ENCODE measurements around the gene UBE2QL1.

Gene UBE2QL1

DNA sequence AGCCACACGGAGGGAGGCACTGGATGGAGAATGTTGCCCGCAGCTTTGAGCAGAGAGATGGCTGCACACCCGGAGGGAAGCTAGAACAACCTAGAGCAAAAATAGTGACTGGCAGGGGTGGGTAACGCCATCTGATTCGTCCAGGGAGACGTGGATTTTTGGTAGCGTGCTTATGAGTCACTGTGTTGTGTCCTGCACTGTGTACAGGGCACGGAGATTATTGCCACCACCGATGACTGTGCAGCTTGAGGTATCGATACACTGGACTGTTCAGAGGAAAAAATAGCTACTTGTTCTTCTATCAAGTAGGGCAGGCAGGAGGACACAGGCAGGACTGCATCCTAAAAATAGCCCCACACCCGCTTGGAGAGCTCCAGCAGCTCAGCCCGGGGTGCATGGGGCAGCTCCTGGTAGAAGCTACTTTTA, 6.0 kb downstream of the UBE2QL1 start:
- no peak overlapping the region for H3K9ac ChIP-seq (ENCODE audit: insufficient read length)
- H3K9me3 ChIP-seq (ENCODE audit: low read depth, low read length): no peaks in the 10 kb centered on the region
- no peak for TF ChIP-seq EZH2 (IDR thresholded peaks at IDR 0.05)
- no peak for TF ChIP-seq POLR2AphosphoS5 (IDR thresholded peaks at IDR 0.05; ENCODE audit: borderline replicate concordance, low read depth, low read length)
- no peak for TF ChIP-seq FOXP2 (optimal IDR thresholded peaks at IDR 0.05; ENCODE audit: control extremely low read depth, extremely low read length, insufficient read depth)
- no peak overlapping the region for H3K4me3 ChIP-seq
- DNase-seq (ENCODE audit: low read depth, low spot score): no peak
- no peak overlapping the region for H3K27ac ChIP-seq
- no peaks in the 10 kb centered on the region for H3K36me3 ChIP-seq (ENCODE audit: insufficient read depth, low read length)

DNA sequence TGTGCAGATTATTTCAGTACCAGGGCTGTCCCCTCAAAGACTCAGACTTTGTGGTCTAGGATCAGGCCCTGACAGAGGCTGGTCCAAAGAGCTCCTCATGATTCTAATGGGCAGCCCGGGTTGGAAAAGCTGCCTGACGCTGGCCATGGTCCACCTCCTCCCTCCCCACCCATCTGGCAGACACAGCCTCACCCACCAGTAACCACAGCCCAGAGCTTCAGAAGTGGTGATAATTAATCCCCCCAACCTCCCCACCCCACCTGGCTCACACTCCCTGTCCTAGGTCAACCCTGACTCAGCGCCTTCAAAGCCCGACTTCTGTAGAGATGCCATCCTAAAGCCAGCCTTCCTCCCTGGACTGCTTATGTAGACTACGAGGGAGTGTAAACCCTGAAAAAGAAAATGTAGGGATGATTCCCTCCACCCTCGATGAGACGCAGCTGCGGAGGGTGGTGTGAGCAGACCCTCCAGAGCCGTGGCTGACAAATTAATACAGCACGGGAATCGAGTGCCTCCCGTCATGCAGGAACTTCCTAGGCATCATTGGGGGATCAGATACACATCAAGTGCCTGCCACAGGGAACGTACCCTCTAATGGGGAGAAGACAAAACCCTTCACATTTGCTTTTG, 7.0 kb downstream of the UBE2QL1 start:
- no peak overlapping the region for H3K27ac ChIP-seq
- H3K36me3 ChIP-seq (ENCODE audit: insufficient read depth, low read length): no peaks in the 10 kb centered on the region
- DNase-seq (ENCODE audit: low read depth, low spot score): no peak
- H3K9ac ChIP-seq (ENCODE audit: insufficient read length): no peak overlapping the region
- no peak for TF ChIP-seq EZH2 (IDR thresholded peaks at IDR 0.05)
- no peak for TF ChIP-seq FOXP2 (optimal IDR thresholded peaks at IDR 0.05; ENCODE audit: control extremely low read depth, extremely low read length, insufficient read depth)
- no peak for TF ChIP-seq POLR2AphosphoS5 (IDR thresholded peaks at IDR 0.05; ENCODE audit: borderline replicate concordance, low read depth, low read length)
- no peaks in the 10 kb centered on the region for H3K9me3 ChIP-seq (ENCODE audit: low read depth, low read length)
- no peak overlapping the region for H3K4me3 ChIP-seq

DNA sequence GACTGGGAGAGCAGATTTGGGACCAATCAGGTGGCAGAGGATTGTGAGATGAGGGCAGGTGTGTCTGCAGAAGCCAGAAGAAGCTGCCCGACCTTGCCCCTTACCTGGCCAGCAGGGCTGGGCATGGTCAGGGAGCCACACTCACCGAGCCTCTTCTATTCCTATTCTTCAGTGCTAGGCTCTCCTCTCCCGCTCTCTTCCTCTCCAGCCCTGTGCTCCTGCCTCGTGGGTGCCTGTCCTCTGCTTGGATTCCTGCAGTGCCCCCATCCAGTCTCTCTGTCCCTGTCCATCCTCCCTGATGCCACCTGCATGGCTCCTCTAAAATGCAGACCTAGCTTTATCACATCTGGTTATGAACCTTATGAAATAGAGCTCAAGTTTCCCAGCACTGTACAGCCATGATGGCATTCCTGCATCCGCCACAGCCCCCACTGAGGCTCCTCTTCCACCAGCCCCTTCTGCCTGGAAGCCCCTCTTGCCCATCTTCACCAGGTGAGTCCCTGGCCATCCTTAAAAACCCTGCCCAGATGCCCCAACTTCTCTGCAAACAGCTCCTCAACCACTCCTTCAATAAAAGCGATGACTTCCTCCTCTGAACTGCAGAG, 8.2 kb downstream of the UBE2QL1 start:
- TF ChIP-seq EZH2 (IDR thresholded peaks at IDR 0.05) (no peak), FOXP2 (optimal IDR thresholded peaks at IDR 0.05; ENCODE audit: control extremely low read depth, extremely low read length, insufficient read depth) (no peak), POLR2AphosphoS5 (IDR thresholded peaks at IDR 0.05; ENCODE audit: borderline replicate concordance, low read depth, low read length) (no peak)
- Histone ChIP-seq H3K36me3 (ENCODE audit: insufficient read depth, low read length) (no peaks in the 10 kb centered on the region), H3K9me3 (ENCODE audit: low read depth, low read length) (no peaks in the 10 kb centered on the region), H3K4me3 (no peak overlapping the region), H3K27ac (no peak overlapping the region), H3K9ac (ENCODE audit: insufficient read length) (no peak overlapping the region)
- no peak for DNase-seq (ENCODE audit: low read depth, low spot score)

DNA sequence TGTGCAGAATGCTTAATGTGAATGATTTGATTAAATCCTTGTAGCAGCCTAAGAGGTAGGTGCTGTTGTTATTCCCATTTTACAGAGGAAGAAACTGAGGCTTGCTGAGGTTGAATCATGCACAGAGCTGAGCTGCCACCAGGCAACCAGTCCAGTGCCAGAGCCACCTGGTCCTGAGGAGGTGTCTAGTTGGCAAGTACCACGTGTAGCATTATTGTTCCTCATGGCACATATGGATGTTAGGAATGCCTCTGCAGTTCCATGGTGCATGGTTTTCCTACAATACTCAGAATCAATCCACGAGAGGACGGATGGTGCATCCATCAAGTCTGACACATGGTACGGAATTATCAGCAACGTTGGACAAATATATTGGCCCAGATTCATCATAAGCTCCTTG, 8.9 kb downstream of the UBE2QL1 start:
- Histone ChIP-seq H3K27ac (no peak overlapping the region), H3K9me3 (ENCODE audit: low read depth, low read length) (no peaks in the 10 kb centered on the region), H3K4me3 (no peak overlapping the region), H3K36me3 (ENCODE audit: insufficient read depth, low read length) (no peaks in the 10 kb centered on the region), H3K9ac (ENCODE audit: insufficient read length) (no peak overlapping the region)
- no peak for DNase-seq (ENCODE audit: low read depth, low spot score)
- no peak for TF ChIP-seq POLR2AphosphoS5 (IDR thresholded peaks at IDR 0.05; ENCODE audit: borderline replicate concordance, low read depth, low read length)
- TF ChIP-seq EZH2 (IDR thresholded peaks at IDR 0.05): no peak
- no peak for TF ChIP-seq FOXP2 (optimal IDR thresholded peaks at IDR 0.05; ENCODE audit: control extremely low read depth, extremely low read length, insufficient read depth)

DNA sequence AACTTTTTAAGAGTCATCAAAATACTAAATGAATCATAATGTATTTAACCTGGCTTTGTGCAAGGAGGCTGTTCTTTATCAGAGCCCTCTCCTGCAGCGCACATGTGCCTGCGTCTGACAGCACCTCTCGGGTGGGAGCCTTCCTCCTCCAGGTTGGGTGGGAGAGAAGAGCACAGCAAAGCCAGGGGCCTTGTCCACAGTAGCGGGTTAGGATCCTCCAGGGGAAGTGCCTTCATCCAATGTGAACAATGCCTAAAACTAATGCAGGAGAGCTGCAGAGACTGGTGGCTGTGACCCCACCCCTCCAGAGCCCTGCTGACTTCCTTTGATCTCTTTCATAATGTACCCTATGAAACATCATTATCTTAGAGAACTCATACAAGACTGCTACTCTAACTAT, 10.2 kb downstream of the UBE2QL1 start:
- H3K9me3 ChIP-seq (ENCODE audit: low read depth, low read length): no peaks in the 10 kb centered on the region
- no peaks in the 10 kb centered on the region for H3K36me3 ChIP-seq (ENCODE audit: insufficient read depth, low read length)
- no peak overlapping the region for H3K4me3 ChIP-seq
- TF ChIP-seq EZH2 (IDR thresholded peaks at IDR 0.05): no peak
- TF ChIP-seq FOXP2 (optimal IDR thresholded peaks at IDR 0.05; ENCODE audit: control extremely low read depth, extremely low read length, insufficient read depth): no peak
- no peak for TF ChIP-seq POLR2AphosphoS5 (IDR thresholded peaks at IDR 0.05; ENCODE audit: borderline replicate concordance, low read depth, low read length)
- no peak overlapping the region for H3K9ac ChIP-seq (ENCODE audit: insufficient read length)
- H3K27ac ChIP-seq: no peak overlapping the region
- no peak for DNase-seq (ENCODE audit: low read depth, low spot score)

DNA sequence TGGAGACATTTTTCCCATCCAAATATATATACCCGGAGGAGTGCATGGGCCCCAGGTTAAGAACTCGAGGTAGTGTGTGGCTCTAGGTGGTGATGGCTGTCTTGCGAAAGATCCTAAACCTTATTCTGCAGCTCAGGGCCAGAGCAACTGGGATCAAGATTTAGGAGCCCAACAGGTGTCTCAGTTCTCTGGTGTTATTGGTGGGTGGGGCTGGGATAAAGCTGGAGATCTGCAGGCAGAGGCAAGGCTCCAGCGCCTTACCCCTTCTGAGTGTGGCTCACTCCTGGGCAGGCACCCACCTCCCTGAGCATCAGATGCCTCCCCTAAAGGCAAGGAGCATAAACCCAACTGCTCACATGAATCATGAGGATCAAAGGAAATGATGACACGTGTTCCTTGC, 11.2 kb downstream of the UBE2QL1 start:
- Histone ChIP-seq H3K27ac (no peak overlapping the region), H3K36me3 (ENCODE audit: insufficient read depth, low read length) (no peaks in the 10 kb centered on the region), H3K9ac (ENCODE audit: insufficient read length) (no peak overlapping the region), H3K9me3 (ENCODE audit: low read depth, low read length) (no peaks in the 10 kb centered on the region), H3K4me3 (no peak overlapping the region)
- TF ChIP-seq POLR2AphosphoS5 (IDR thresholded peaks at IDR 0.05; ENCODE audit: borderline replicate concordance, low read depth, low read length) (no peak), FOXP2 (optimal IDR thresholded peaks at IDR 0.05; ENCODE audit: control extremely low read depth, extremely low read length, insufficient read depth) (no peak), EZH2 (IDR thresholded peaks at IDR 0.05) (no peak)
- DNase-seq (ENCODE audit: low read depth, low spot score): no peak

DNA sequence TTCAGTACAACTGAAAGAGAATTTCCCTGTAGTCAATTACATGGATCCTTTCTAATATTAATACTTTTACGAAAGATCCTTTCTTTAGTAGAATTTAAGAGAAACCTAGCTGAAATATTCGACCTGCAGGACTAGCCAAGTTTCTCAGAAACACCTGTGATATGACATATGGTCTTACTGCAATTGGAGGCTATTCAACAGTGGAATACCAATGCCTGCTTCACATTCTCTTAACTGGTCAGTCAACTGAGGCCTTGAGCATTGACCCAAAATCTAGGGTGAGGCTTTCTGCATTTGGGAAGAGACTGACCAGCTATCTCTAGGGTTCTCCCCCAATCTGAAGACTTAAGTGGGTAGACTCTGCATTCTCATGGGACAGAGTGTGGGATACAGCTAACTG, 12.3 kb downstream of the UBE2QL1 start:
- no peak for TF ChIP-seq POLR2AphosphoS5 (IDR thresholded peaks at IDR 0.05; ENCODE audit: borderline replicate concordance, low read depth, low read length)
- no peak for TF ChIP-seq EZH2 (IDR thresholded peaks at IDR 0.05)
- no peak for TF ChIP-seq FOXP2 (optimal IDR thresholded peaks at IDR 0.05; ENCODE audit: control extremely low read depth, extremely low read length, insufficient read depth)
- no peak overlapping the region for H3K27ac ChIP-seq
- no peak overlapping the region for H3K4me3 ChIP-seq
- no peak overlapping the region for H3K9ac ChIP-seq (ENCODE audit: insufficient read length)
- no peaks in the 10 kb centered on the region for H3K36me3 ChIP-seq (ENCODE audit: insufficient read depth, low read length)
- H3K9me3 ChIP-seq (ENCODE audit: low read depth, low read length): no peaks in the 10 kb centered on the region
- DNase-seq (ENCODE audit: low read depth, low spot score): no peak

DNA sequence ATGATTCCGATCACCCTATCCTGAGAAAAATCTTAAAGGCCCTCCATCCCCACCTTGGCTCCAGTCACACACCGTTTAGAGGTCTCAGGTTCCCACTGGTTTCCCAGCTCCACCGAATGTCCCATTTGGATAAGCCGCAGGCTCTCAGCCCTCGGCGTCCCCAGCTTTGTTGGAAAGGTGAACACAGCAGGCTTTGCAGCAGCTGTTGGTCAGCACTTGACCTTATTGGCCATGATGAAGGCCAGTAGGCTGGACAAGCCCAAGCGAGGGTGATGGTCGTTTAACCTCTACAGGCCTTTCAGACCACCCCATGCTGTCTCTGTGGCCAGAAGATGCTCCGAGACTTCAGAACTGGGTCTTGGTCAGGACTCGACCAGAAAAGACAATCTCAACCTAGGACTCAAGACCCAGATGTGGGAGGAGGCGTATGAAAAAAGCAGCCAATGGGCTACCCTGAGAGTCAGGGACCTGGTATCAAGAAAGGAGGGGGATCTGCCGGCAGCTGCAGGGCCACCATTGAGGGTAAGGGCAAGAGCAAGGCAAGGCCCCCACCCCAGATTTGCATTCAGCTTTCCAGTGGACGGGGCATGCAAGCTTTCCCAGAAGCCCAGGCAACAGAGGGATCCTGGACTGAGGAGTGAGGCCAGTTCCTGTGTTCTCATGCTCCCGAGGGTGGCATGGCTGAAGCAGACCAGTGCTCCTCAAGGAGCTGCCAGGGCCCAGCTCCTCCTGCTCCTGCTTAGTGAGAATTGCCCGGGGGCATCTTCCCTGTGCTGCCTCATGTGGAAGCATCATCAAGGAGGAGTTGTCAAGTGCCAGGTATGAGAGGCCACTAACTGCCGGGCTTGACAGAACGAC, 13.4 kb downstream of the UBE2QL1 start:
- no peak for TF ChIP-seq EZH2 (IDR thresholded peaks at IDR 0.05)
- no peak for TF ChIP-seq POLR2AphosphoS5 (IDR thresholded peaks at IDR 0.05; ENCODE audit: borderline replicate concordance, low read depth, low read length)
- no peak for TF ChIP-seq FOXP2 (optimal IDR thresholded peaks at IDR 0.05; ENCODE audit: control extremely low read depth, extremely low read length, insufficient read depth)
- no peak overlapping the region for H3K9ac ChIP-seq (ENCODE audit: insufficient read length)
- DNase-seq (ENCODE audit: low read depth, low spot score): no peak
- H3K9me3 ChIP-seq (ENCODE audit: low read depth, low read length): no peaks in the 10 kb centered on the region
- no peaks in the 10 kb centered on the region for H3K36me3 ChIP-seq (ENCODE audit: insufficient read depth, low read length)
- H3K4me3 ChIP-seq: no peak overlapping the region
- no peak overlapping the region for H3K27ac ChIP-seq
